KG1 (cell line): ENCODE measurements around the gene TERB2.
"Not testable (repeated sequence)": the region's sequence is repeated elsewhere in the genome, so short reads cannot be mapped to it uniquely, and the experiment has no call there.

Experiments used
- DNase-seq: peaks from one replicate; lab custom pipeline; 2025; lab: John Stamatoyannopoulos, UW

Gene TERB2

GRCh38 chr15:44956388-44956787, at the start of gene TERB2:
Gene TERB2 (plus strand): TSS chr15:44956687. CDS start chr15:44956719, 32 bp downstream.
- DNase-seq: no peak

- no peak for DNase-seq
Measured at GRCh38 chr15:44909423-44909822, 47.1 kb upstream of the TERB2 start.

GRCh38 chr15:44910981-44911625, 45.4 kb upstream of the TERB2 start:
- no peak for DNase-seq

- not testable (repeated sequence) for DNase-seq
Measured at GRCh38 chr15:44912186-44912585, 44.3 kb upstream of the TERB2 start.

GRCh38 chr15:44912974-44913448, 43.5 kb upstream of the TERB2 start:
- DNase-seq: not testable (repeated sequence)

GRCh38 chr15:44918136-44918535, 38.4 kb upstream of the TERB2 start:
- no peak for DNase-seq

- DNase-seq: not testable (repeated sequence)
Measured at GRCh38 chr15:44928658-44929057, 27.8 kb upstream of the TERB2 start.

GRCh38 chr15:44930283-44930682, 26.2 kb upstream of the TERB2 start:
- DNase-seq: not testable (repeated sequence)

GRCh38 chr15:44958302-44958701, 1.8 kb downstream of the TERB2 start:
- not testable (repeated sequence) for DNase-seq

GRCh38 chr15:44968475-44968874, 12.0 kb downstream of the TERB2 start:
- no peak for DNase-seq

GRCh38 chr15:44971036-44971435, 14.5 kb downstream of the TERB2 start:
- DNase-seq: no peak

GRCh38 chr15:44976183-44976582, 19.7 kb downstream of the TERB2 start:
- not testable (repeated sequence) for DNase-seq

GRCh38 chr15:44977781-44978180, 21.3 kb downstream of the TERB2 start:
- DNase-seq: not testable (repeated sequence)

- DNase-seq: not testable (repeated sequence)
Measured at GRCh38 chr15:44979617-44980339, 23.3 kb downstream of the TERB2 start.

GRCh38 chr15:44984144-44984543, 27.7 kb downstream of the TERB2 start:
- not testable (repeated sequence) for DNase-seq

- DNase-seq: not testable (repeated sequence)
Measured at GRCh38 chr15:44986346-44987055, 30.0 kb downstream of the TERB2 start.

- not testable (repeated sequence) for DNase-seq
Measured at GRCh38 chr15:44987711-44988110, 31.2 kb downstream of the TERB2 start.

GRCh38 chr15:44988184-44988869, 31.8 kb downstream of the TERB2 start:
- not testable (repeated sequence) for DNase-seq

GRCh38 chr15:44988870-44989219, 32.4 kb downstream of the TERB2 start:
- DNase-seq: not testable (repeated sequence)

GRCh38 chr15:44997632-44998031, 41.1 kb downstream of the TERB2 start:
- not testable (repeated sequence) for DNase-seq

GRCh38 chr15:44999105-44999504, 42.6 kb downstream of the TERB2 start:
- no peak for DNase-seq

- DNase-seq: not testable (repeated sequence)
Measured at GRCh38 chr15:45001180-45001579, 44.7 kb downstream of the TERB2 start.
